HepG2 (cell line): ENCODE measurements around the gene CCDC87. TPM values are rescaled to one million over a fixed set of nuclear protein-coding genes. Genes with fewer than 3 reads are reported as not detected.
A peak's percentile ranks its signal among the peaks of the same experiment; 100 is the strongest.

Source experiments
- ATAD3A ChIP-seq: sonication (generic); formaldehyde crosslinking; IDR thresholded peaks from 2 replicates; pipeline ENCODE4 v1.4.0; 2020; ENCODE audit warnings: missing genetic modification reagents
- BRCA1 ChIP-seq: sonication (generic); formaldehyde crosslinking; IDR thresholded peaks from 2 replicates; pipeline ENCODE4 v1.4.0; 2020; ENCODE audit warnings: missing genetic modification reagents
- CREM ChIP-seq, 2 experiments: sonication (generic) in 1 of 2; formaldehyde crosslinking in 1 of 2; IDR thresholded peaks; 2 replicates each; pipeline versions ENCODE4 v1.4.0 to v1.6.1; 2016 to 2020; ENCODE audit warnings: antibody characterized with exemption in 1 of 2, mild to moderate bottlenecking in 1 of 2, missing genetic modification reagents in 1 of 2
- DNMT1 ChIP-seq: sonication (generic); formaldehyde crosslinking; IDR thresholded peaks from 2 replicates; pipeline ENCODE4 v1.5.1; 2020; ENCODE audit warnings: mild to moderate bottlenecking, missing genetic modification reagents
- HNRNPUL1 ChIP-seq: fragments of 200-400 bp; formaldehyde crosslinking; IDR thresholded peaks from 2 replicates; pipeline ENCODE4 v1.6.1; 2017; ENCODE audit warnings: low read depth, mild to moderate bottlenecking, low read length, moderate library complexity
- MZF1 ChIP-seq: sonication (generic); formaldehyde crosslinking; IDR thresholded peaks from 2 replicates; pipeline ENCODE4 v1.8.1; 2023; ENCODE audit warnings: mild to moderate bottlenecking, missing genetic modification reagents, borderline replicate concordance
- NFE2L1 ChIP-seq: sonication (generic); formaldehyde crosslinking; IDR thresholded peaks from 2 replicates; pipeline ENCODE4 v1.4.0; 2020; ENCODE audit warnings: missing genetic modification reagents, mild to moderate bottlenecking, borderline replicate concordance
- SMAD3 ChIP-seq: sonication (generic); formaldehyde crosslinking; IDR thresholded peaks from 2 replicates; pipeline ENCODE4 v1.4.0; 2020; ENCODE audit warnings: missing genetic modification reagents
- SP140L ChIP-seq: sonication (generic); formaldehyde crosslinking; IDR thresholded peaks from 2 replicates; pipeline ENCODE4 v1.4.0; 2020; ENCODE audit warnings: missing genetic modification reagents, borderline replicate concordance
- SRSF4 ChIP-seq: fragments of 200-400 bp; formaldehyde crosslinking; IDR thresholded peaks from one replicate; pipeline ENCODE4 v1.6.1; 2018; ENCODE audit warnings: mild to moderate bottlenecking, low read depth, low read length, moderate library complexity; ENCODE audit not compliant: poor library complexity, severe bottlenecking
- ZMYM2 ChIP-seq: sonication (generic); formaldehyde crosslinking; IDR thresholded peaks from 2 replicates; pipeline ENCODE4 v1.8.0; 2022; ENCODE audit warnings: mild to moderate bottlenecking, missing genetic modification reagents
- ZSCAN31 ChIP-seq: sonication (generic); formaldehyde crosslinking; IDR thresholded peaks from 2 replicates; pipeline ENCODE4 v1.5.0; 2020; ENCODE audit warnings: low read depth, mild to moderate bottlenecking, missing genetic modification reagents
- polyA plus RNA-seq, 8 experiments: library from polyadenylated mRNA; depleted of rRNA in 3 of 8; stranded (reverse) in 7 of 8; unstranded in 1 of 8; fragments of >200 nt; fragmentation: Illumina TruSeq in 4 of 8; extraction: Trizol in 4 of 8; gene quantifications; 2 replicates each; pipeline versions ENCODE4 v1.2.1 to v1.2.3, GENCODE V29; 2011 to 2016; ENCODE audit warnings: low read depth in 4 of 8, missing spikeins in 1 of 8, mixed read lengths in 1 of 8; ENCODE audit not compliant: insufficient read depth in 1 of 8
- total RNA-seq, 5 experiments: library from RNA; depleted of rRNA; stranded (reverse); fragments of >200 nt; fragmentation: Illumina TruSeq; extraction: Trizol; gene quantifications; 2 replicates each; pipeline ENCODE4 v1.2.3, GENCODE V29; 2016; ENCODE audit warnings: low read depth in 1 of 5
- TF ChIP-seq, protein P1 (sequence below): sonication (generic); formaldehyde crosslinking; IDR thresholded peaks from 2 replicates; pipeline ENCODE4 v1.4.0; 2020; ENCODE audit warnings: mild to moderate bottlenecking, missing genetic modification reagents
- TF ChIP-seq, protein P2 (sequence below): sonication (generic); formaldehyde crosslinking; IDR thresholded peaks from 2 replicates; pipeline ENCODE4 v1.5.0; 2020; ENCODE audit warnings: mild to moderate bottlenecking, missing genetic modification reagents, borderline replicate concordance
- TF ChIP-seq, protein P3 (sequence below): IDR thresholded peaks from 2 replicates; pipeline ENCODE4 v1.6.1; 2018; ENCODE audit warnings: missing genetic modification reagents

Gene CCDC87
- total and polyA plus RNA-seq, 2 of the 13 experiments (the other 11 are each of a cell fraction or from before 2014, with no cell fraction given), result 0.05 to 0.42 TPM

DNA sequence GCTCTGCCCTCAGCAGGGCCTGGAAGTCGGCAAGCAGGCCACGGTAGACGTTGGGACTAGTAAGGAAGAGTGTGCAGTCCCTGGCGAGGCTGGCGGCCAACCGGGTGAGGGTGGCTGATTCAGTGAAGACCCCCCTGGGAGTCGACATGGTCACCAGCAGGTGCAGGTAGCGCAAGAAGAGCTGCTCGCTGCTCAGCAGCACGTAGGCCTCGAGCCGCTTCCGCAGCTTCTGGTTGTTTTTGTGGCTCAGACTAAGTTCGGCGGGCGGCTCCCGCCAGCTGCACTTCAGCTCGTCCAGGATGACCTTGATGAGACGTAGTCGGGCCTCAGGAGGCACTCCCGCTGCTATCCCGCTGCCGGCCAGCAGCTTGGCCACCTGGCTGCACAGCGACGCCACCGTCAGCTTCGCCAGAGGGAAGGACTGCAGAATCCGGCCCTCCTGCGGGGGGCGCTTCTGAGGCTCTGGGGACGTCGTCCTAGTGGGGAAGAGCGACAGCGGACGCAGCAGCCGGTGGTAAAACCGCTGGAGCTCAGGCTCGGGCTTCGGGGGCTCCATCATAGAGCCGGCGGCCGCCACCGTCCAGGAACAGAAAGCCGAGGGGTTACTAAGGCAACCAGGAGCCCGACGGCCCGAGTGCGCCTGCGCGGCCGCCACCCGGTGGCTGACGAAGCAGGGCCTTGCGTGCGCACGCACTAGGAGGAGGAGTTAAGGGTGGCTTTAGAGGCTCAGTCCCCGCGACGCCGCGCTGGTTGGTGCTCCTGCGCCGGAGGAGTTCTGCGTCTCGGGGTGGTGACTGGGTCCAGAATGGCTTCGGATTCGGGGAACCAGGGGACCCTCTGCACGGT is at the start of gene CCDC87, which contains the start of gene CCS (continued):
- TF ChIP-seq, protein P1, sequence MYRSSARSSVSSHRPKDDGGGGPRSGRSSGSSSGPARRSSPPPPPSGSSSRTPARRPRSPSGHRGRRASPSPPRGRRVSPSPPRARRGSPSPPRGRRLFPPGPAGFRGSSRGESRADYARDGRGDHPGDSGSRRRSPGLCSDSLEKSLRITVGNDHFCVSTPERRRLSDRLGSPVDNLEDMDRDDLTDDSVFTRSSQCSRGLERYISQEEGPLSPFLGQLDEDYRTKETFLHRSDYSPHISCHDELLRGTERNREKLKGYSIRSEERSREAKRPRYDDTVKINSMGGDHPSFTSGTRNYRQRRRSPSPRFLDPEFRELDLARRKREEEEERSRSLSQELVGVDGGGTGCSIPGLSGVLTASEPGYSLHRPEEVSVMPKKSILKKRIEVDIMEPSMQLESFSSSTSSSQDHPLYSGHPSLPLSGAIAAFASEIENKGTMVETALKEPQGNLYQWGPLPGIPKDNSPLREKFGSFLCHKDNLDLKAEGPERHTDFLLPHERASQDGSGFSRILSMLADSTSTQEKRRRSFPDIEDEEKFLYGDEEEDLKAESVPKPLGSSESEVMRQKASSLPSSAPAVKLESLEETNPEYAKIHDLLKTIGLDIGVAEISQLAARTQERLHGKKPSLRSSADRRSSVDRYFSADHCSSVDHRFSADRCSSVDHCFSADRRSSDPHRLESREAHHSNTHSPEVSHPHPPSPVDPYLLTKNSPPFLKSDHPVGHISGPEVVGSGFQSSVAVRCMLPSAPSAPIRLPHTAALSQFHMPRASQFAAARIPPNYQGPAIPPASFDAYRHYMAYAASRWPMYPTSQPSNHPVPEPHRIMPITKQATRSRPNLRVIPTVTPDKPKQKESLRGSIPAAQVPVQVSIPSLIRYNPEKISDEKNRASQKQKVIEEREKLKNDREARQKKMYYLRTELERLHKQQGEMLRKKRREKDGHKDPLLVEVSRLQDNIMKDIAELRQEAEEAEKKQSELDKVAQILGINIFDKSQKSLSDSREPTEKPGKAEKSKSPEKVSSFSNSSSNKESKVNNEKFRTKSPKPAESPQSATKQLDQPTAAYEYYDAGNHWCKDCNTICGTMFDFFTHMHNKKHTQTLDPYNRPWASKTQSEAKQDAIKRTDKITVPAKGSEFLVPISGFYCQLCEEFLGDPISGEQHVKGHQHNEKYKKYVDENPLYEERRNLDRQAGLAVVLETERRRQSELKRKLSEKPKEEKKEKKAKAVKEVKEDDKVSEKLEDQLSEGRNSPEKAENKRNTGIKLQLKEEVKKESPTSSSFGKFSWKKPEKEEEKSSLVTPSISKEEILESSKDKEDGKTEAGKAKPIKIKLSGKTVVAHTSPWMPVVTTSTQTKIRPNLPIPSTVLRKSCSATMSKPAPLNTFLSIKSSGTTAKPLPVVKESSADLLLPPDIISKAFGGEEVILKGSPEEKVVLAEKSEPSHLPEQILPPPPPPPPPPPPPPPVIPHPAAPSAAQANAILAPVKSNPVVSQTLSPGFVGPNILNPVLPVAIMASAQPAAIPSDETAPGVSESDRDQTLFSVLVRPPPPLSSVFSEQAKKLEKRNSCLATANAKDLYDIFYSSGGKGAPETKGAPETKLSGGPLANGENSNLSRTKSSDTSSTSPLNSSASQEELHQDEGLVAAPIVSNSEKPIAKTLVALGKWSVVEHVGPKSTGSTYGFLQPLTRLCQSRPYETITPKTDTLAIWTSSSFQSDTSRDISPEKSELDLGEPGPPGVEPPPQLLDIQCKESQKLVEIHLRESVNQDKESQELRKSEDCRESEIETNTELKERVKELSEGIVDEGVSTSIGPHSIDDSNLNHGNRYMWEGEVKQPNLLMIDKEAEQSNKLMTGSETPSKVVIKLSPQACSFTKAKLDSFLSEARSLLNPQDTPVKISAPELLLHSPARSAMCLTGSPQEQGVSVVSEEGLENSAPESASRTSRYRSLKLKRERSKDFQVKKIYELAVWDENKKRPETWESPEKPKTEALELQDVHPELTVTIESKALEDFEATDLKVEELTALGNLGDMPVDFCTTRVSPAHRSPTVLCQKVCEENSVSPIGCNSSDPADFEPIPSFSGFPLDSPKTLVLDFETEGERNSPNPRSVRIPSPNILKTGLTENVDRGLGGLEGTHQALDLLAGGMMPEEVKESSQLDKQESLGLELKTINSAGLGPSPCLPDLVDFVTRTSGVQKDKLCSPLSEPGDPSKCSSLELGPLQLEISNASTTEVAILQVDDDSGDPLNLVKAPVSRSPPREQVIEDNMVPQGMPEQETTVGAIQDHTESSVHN (CRISPR knock-in tag), result peak; percentile 44; the same call in 1 of the 2 replicates
- TF ChIP-seq CREM (IDR thresholded peaks at IDR 0.05), result peak; percentile 54; the same call in 1 of the 2 replicates
- no peak for TF ChIP-seq CREM (CRISPR knock-in tag; IDR thresholded peaks at IDR 0.05)
- 0 out of 2 replicates have a peak, but pooled peaks have one; percentile 84 for TF ChIP-seq BRCA1
- TF ChIP-seq, protein P2, sequence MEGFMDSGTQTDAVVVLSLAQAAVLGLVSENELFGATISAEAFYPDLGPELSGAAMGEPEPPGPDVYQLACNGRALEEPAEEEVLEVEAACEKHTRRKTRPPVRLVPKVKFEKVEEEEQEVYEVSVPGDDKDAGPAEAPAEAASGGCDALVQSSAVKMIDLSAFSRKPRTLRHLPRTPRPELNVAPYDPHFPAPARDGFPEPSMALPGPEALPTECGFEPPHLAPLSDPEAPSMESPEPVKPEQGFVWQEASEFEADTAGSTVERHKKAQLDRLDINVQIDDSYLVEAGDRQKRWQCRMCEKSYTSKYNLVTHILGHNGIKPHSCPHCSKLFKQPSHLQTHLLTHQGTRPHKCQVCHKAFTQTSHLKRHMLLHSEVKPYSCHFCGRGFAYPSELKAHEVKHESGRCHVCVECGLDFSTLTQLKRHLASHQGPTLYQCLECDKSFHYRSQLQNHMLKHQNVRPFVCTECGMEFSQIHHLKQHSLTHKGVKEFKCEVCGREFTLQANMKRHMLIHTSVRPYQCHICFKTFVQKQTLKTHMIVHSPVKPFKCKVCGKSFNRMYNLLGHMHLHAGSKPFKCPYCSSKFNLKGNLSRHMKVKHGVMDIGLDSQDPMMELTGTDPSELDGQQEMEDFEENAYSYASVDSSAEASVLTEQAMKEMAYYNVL (CRISPR knock-in tag), result 0 out of 2 replicates have a peak, but pooled peaks have one; percentile 26
- TF ChIP-seq SP140L (CRISPR knock-in tag), result peak; percentile 34; the same call in 1 of the 2 replicates
- no peak for TF ChIP-seq DNMT1 (CRISPR knock-in tag)
- TF ChIP-seq MZF1, result no peak
- no peak for TF ChIP-seq HNRNPUL1
- peak; percentile 89 for TF ChIP-seq ZMYM2 (CRISPR knock-in tag)
- no peak for TF ChIP-seq ATAD3A (CRISPR knock-in tag)
- no peak for TF ChIP-seq SRSF4
- TF ChIP-seq ZSCAN31 (CRISPR knock-in tag), result peak; percentile 86
- no peak; the same call in 1 of the 2 replicates for TF ChIP-seq SMAD3 (CRISPR knock-in tag)
- TF ChIP-seq NFE2L1, result no peak
- TF ChIP-seq, protein P3, sequence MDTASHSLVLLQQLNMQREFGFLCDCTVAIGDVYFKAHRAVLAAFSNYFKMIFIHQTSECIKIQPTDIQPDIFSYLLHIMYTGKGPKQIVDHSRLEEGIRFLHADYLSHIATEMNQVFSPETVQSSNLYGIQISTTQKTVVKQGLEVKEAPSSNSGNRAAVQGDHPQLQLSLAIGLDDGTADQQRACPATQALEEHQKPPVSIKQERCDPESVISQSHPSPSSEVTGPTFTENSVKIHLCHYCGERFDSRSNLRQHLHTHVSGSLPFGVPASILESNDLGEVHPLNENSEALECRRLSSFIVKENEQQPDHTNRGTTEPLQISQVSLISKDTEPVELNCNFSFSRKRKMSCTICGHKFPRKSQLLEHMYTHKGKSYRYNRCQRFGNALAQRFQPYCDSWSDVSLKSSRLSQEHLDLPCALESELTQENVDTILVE (CRISPR knock-in tag), result peak; percentile 65; the same call in 1 of the 2 replicates
